K562 (cell line): ENCODE measurements around the gene CFAP92. TPM values are rescaled to one million over a fixed set of nuclear protein-coding genes. Genes with fewer than 3 reads are reported as not detected.

Experiments
- CTBP1 ChIP-seq: fragments of 450-650 bp; IDR thresholded peaks from 2 replicates; pipeline ENCODE4 v1.6.1; 2016; ENCODE audit warnings: borderline replicate concordance
- FOXA1 ChIP-seq: fragments of 450-650 bp; IDR thresholded peaks from 2 replicates; pipeline ENCODE4 v1.6.1; 2016; ENCODE audit warnings: mild to moderate bottlenecking, borderline replicate concordance
- HMGXB4 ChIP-seq: sonication (generic); formaldehyde crosslinking; IDR thresholded peaks from 2 replicates; pipeline ENCODE4 v1.8.1; 2023; ENCODE audit warnings: mild to moderate bottlenecking, missing genetic modification reagents
- RBM15 ChIP-seq: fragments of 200-400 bp; formaldehyde crosslinking; IDR thresholded peaks from 2 replicates; pipeline ENCODE4 v1.6.1; 2018; ENCODE audit warnings: mild to moderate bottlenecking, low read length, moderate library complexity; ENCODE audit not compliant: insufficient read depth
- TFAP4 ChIP-seq: sonication (generic); formaldehyde crosslinking; IDR thresholded peaks from 2 replicates; pipeline ENCODE4 v1.8.0; 2022; ENCODE audit warnings: missing genetic modification reagents, mild to moderate bottlenecking, moderate library complexity, borderline replicate concordance
- ZFP36 ChIP-seq: fragments of 150-350 bp; IDR thresholded peaks from 2 replicates; pipeline ENCODE4 v1.6.1; 2018; ENCODE audit warnings: low read length, low read depth; ENCODE audit not compliant: partially characterized antibody
- ZNF175 ChIP-seq: fragments of 200-800 bp; sonication (Bioruptor generic); IDR thresholded peaks from 2 replicates; pipeline ENCODE4 v1.6.1; 2016; ENCODE audit warnings: low read depth, mild to moderate bottlenecking, missing genetic modification characterization, missing compliant biosample characterization
- ZZZ3 ChIP-seq: fragments of 450-650 bp; IDR thresholded peaks from 2 replicates; pipeline ENCODE4 v1.6.1; 2016; ENCODE audit warnings: antibody characterized with exemption, mild to moderate bottlenecking, moderate library complexity
- polyA plus RNA-seq, 8 experiments: library from polyadenylated mRNA; depleted of rRNA in 4 of 8; stranded (reverse) in 5 of 8; unstranded in 3 of 8; fragments of >200 nt; fragmentation: Nextera tagmentation in 2 of 8; fragmentation: Illumina TruSeq in 1 of 8; extraction: Ambion mirVana in 2 of 8; extraction: Trizol in 1 of 8; gene quantifications; 2 replicates each; pipeline versions ENCODE4 v1.2.1 to v1.2.3, GENCODE V29; 2011 to 2014; ENCODE audit warnings: inconsistent platforms in 1 of 8, missing spikeins in 1 of 8
- total RNA-seq, 7 experiments: library from RNA; depleted of rRNA in 6 of 7; stranded (reverse); fragments of >200 nt in 6 of 7; fragmentation: Illumina TruSeq in 2 of 7; extraction: Trizol in 2 of 7; gene quantifications; 2 replicates each; pipeline versions ENCODE4 v1.2.1 to v1.2.3, GENCODE V29; 2011 to 2021; ENCODE audit warnings: low replicate concordance in 1 of 7
- TF ChIP-seq, protein P1 (sequence below), 2 experiments: IDR thresholded peaks; 2 replicates each; pipeline ENCODE4 v1.6.1; 2011; ENCODE audit warnings: borderline replicate concordance in 1 of 2, control low read depth in 1 of 2, low read depth in 1 of 2, low read length in 1 of 2, mild to moderate bottlenecking in 1 of 2, mixed read lengths in 1 of 2, moderate library complexity in 1 of 2; ENCODE audit not compliant: insufficient read depth in 1 of 2, insufficient read length in 1 of 2, poor library complexity in 1 of 2, severe bottlenecking in 1 of 2; ENCODE audit errors: extremely low read depth in 1 of 2
- TF ChIP-seq, protein P2 (sequence below): fragments of 200-600 bp; sonication (generic); IDR thresholded peaks from one replicate; pipeline ENCODE4 v1.6.1; 2012; ENCODE audit warnings: mild to moderate bottlenecking, low read depth, low read length, inconsistent platforms

The CFAP92 gene
- total and polyA plus RNA-seq, 9 of the 15 experiments (the other 6 are each of a cell fraction or from before 2014, with no cell fraction given): 0.06 to 0.62 (median 0.36) TPM

GRCh38 chr3:129022114-129023007, 28.5 kb upstream of the CFAP92 start (continued):
- TF ChIP-seq TFAP4: peak; percentile 57; the same call in 1 of the 2 replicates
- peak; percentile 70; the same call in 1 of the 2 replicates for TF ChIP-seq CTBP1
- TF ChIP-seq RBM15: no peak
- TF ChIP-seq ZNF175 (CRISPR knock-in tag): no peak
- peak; percentile 58 for TF ChIP-seq ZFP36
- TF ChIP-seq FOXA1: no peak
- TF ChIP-seq, protein P1, sequence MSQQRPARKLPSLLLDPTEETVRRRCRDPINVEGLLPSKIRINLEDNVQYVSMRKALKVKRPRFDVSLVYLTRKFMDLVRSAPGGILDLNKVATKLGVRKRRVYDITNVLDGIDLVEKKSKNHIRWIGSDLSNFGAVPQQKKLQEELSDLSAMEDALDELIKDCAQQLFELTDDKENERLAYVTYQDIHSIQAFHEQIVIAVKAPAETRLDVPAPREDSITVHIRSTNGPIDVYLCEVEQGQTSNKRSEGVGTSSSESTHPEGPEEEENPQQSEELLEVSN (IDR thresholded peaks at IDR 0.05; ENCODE audit: borderline replicate concordance in 1 of 2, extremely low read depth in 1 of 2, insufficient read depth in 1 of 2, insufficient read length in 1 of 2, low read depth in 1 of 2, low read length in 1 of 2, poor library complexity in 1 of 2, severe bottlenecking in 1 of 2): no peak
- TF ChIP-seq, protein P2, sequence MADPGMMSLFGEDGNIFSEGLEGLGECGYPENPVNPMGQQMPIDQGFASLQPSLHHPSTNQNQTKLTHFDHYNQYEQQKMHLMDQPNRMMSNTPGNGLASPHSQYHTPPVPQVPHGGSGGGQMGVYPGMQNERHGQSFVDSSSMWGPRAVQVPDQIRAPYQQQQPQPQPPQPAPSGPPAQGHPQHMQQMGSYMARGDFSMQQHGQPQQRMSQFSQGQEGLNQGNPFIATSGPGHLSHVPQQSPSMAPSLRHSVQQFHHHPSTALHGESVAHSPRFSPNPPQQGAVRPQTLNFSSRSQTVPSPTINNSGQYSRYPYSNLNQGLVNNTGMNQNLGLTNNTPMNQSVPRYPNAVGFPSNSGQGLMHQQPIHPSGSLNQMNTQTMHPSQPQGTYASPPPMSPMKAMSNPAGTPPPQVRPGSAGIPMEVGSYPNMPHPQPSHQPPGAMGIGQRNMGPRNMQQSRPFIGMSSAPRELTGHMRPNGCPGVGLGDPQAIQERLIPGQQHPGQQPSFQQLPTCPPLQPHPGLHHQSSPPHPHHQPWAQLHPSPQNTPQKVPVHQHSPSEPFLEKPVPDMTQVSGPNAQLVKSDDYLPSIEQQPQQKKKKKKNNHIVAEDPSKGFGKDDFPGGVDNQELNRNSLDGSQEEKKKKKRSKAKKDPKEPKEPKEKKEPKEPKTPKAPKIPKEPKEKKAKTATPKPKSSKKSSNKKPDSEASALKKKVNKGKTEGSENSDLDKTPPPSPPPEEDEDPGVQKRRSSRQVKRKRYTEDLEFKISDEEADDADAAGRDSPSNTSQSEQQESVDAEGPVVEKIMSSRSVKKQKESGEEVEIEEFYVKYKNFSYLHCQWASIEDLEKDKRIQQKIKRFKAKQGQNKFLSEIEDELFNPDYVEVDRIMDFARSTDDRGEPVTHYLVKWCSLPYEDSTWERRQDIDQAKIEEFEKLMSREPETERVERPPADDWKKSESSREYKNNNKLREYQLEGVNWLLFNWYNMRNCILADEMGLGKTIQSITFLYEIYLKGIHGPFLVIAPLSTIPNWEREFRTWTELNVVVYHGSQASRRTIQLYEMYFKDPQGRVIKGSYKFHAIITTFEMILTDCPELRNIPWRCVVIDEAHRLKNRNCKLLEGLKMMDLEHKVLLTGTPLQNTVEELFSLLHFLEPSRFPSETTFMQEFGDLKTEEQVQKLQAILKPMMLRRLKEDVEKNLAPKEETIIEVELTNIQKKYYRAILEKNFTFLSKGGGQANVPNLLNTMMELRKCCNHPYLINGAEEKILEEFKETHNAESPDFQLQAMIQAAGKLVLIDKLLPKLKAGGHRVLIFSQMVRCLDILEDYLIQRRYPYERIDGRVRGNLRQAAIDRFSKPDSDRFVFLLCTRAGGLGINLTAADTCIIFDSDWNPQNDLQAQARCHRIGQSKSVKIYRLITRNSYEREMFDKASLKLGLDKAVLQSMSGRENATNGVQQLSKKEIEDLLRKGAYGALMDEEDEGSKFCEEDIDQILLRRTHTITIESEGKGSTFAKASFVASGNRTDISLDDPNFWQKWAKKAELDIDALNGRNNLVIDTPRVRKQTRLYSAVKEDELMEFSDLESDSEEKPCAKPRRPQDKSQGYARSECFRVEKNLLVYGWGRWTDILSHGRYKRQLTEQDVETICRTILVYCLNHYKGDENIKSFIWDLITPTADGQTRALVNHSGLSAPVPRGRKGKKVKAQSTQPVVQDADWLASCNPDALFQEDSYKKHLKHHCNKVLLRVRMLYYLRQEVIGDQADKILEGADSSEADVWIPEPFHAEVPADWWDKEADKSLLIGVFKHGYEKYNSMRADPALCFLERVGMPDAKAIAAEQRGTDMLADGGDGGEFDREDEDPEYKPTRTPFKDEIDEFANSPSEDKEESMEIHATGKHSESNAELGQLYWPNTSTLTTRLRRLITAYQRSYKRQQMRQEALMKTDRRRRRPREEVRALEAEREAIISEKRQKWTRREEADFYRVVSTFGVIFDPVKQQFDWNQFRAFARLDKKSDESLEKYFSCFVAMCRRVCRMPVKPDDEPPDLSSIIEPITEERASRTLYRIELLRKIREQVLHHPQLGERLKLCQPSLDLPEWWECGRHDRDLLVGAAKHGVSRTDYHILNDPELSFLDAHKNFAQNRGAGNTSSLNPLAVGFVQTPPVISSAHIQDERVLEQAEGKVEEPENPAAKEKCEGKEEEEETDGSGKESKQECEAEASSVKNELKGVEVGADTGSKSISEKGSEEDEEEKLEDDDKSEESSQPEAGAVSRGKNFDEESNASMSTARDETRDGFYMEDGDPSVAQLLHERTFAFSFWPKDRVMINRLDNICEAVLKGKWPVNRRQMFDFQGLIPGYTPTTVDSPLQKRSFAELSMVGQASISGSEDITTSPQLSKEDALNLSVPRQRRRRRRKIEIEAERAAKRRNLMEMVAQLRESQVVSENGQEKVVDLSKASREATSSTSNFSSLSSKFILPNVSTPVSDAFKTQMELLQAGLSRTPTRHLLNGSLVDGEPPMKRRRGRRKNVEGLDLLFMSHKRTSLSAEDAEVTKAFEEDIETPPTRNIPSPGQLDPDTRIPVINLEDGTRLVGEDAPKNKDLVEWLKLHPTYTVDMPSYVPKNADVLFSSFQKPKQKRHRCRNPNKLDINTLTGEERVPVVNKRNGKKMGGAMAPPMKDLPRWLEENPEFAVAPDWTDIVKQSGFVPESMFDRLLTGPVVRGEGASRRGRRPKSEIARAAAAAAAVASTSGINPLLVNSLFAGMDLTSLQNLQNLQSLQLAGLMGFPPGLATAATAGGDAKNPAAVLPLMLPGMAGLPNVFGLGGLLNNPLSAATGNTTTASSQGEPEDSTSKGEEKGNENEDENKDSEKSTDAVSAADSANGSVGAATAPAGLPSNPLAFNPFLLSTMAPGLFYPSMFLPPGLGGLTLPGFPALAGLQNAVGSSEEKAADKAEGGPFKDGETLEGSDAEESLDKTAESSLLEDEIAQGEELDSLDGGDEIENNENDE: no peak
- TF ChIP-seq ZZZ3: no peak
- no peak for TF ChIP-seq HMGXB4
